Pancreas (tissue), 10 donors: ENCODE results near the gene LAMA1. TPM values are rescaled to one million over a fixed set of nuclear protein-coding genes. Genes with fewer than 3 reads are reported as not detected.

Source experiments
- ATAC-seq, 4 donors: fragments of 200-7000 bp; cut with Tn5 transposase; one replicate each; pipeline versions ENCODE4 v1.8.0 to v1.9.1; 2020; ENCODE audit warnings: mild to moderate bottlenecking in 4 of 4, moderate library complexity in 4 of 4
- DNase-seq, 6 donors: peaks; one replicate each; pipeline ENCODE4 v3.0.0-alpha.2; 2020
- FAIRE-seq: peaks from 2 replicates; lab custom pipeline; 2012; peaks lifted over from hg19 to GRCh38; lab: Jason Lieb, UNC
- H3K27ac ChIP-seq, 4 donors: fragments of 200-600 bp; sonication (generic); 1 replicate in 3 of 4; 2 replicates in 1 of 4; pipeline versions ENCODE4 v1.5.0 to v1.8.0; 2020
- H3K27me3 ChIP-seq, 4 donors: fragments of 200-600 bp; one replicate each; pipeline ENCODE4 v1.8.0; 2021
- H3K36me3 ChIP-seq, 3 donors: fragments of 200-600 bp; sonication (generic) in 1 of 3; one replicate each; pipeline versions ENCODE4 v1.5.0 to v1.8.0; 2020 to 2021
- H3K4me1 ChIP-seq, 3 donors: fragments of 200-600 bp; one replicate each; pipeline ENCODE4 v1.8.0; 2021
- H3K4me3 ChIP-seq, 4 donors: fragments of 200-600 bp; sonication (generic) in 2 of 4; one replicate each; pipeline versions ENCODE4 v1.5.0 to v1.8.0; 2020 to 2021
- H3K9me3 ChIP-seq, 4 donors: fragments of 200-600 bp; one replicate each; pipeline ENCODE4 v1.8.0; 2021
- WGBS, 2 donors: extraction: QIAGEN DNeasy Blood & Tissue Kit; methylation state at CpG; one replicate each; pipeline ENCODE4 v1.1.7; 2013; 5-methylcytosine and 5-hydroxymethylcytosine counted together
- intact Hi-C, 3 donors: fragments of 100-400 bp; cut with DNase I; formaldehyde crosslinking; loops; one replicate each; pipeline versions ENCODE4 v1.11.1 to v1.14.2; 2022
- polyA plus RNA-seq, 2 donors: library from polyadenylated mRNA; stranded (reverse); fragments of 200-250 nt; gene quantifications; one replicate each; pipeline ENCODE4 v1.2.3, GENCODE V29; 2013
- total RNA-seq, 6 donors: library from RNA; stranded (reverse); fragmentation: NEBNext Ultra II Directional in 4 of 6; extraction: Animal tissue kit (Norgen Biotek cat#: 25700) in 4 of 6; gene quantifications; one replicate each; pipeline versions ENCODE4 v1.2.1 to v1.2.4, GENCODE V29; 2021 to 2023
- TF ChIP-seq, protein P1 (sequence below), 4 donors: fragments of 200-600 bp; sonication (generic) in 3 of 4; IDR thresholded peaks; one replicate each; pipeline versions ENCODE4 v1.5.0 to v1.8.0; 2021; ENCODE audit warnings: antibody characterized with exemption in 4 of 4
- donor health status: healthy with polysubstance abuse.
- donor health status: DM: no; HTN: no; CAD: no; lungs with moderate emphysema.
- donor health status: DM: no; HTN: no; CAD: no.
- donor health status: control.
- donor health status: control.
- donor health status: Bipolar disorder and iron deficiency.
- donor health status: DM: yes; HTN: yes; CAD: no.
- donor health status: DM: no; HTN: no; CAD: no.
- donor health status: DM: no; HTN: no; CAD: no.
- donor health status: DM: yes; HTN: yes; CAD: no.

Gene LAMA1
- total and polyA plus RNA-seq, 8 donors, result 0.39 to 3.1 (median 1.0) TPM

GRCh38 chr18:6949800-6950586 lies 167.6 kb downstream of the LAMA1 start:
- DNase-seq (peak in 3 of 6 donors; percentile 57 to 78 (median 76)), ATAC-seq (peak; percentile 73 to 86 (median 80)), FAIRE-seq (peak; percentile 73)
- H3K4me1 ChIP-seq, result peaks cover 0 to 30% (median 15%) of the 10 kb centered on the region in 3 donors
- peak overlapping the region in 3 of 4 donors; percentile 19 to 79 (median 70) for H3K27ac ChIP-seq
- H3K36me3 ChIP-seq, result no peaks in the 10 kb centered on the region
- H3K27me3 ChIP-seq, result no peaks in the 10 kb centered on the region
- no peaks in the 10 kb centered on the region for H3K9me3 ChIP-seq
- intact Hi-C loops, result no loop called here
- no peak overlapping the region for H3K4me3 ChIP-seq
- 23 to 33% methylated on average over 11 of the region's 11 CpGs for WGBS, 2 donors
- TF ChIP-seq, protein P1, sequence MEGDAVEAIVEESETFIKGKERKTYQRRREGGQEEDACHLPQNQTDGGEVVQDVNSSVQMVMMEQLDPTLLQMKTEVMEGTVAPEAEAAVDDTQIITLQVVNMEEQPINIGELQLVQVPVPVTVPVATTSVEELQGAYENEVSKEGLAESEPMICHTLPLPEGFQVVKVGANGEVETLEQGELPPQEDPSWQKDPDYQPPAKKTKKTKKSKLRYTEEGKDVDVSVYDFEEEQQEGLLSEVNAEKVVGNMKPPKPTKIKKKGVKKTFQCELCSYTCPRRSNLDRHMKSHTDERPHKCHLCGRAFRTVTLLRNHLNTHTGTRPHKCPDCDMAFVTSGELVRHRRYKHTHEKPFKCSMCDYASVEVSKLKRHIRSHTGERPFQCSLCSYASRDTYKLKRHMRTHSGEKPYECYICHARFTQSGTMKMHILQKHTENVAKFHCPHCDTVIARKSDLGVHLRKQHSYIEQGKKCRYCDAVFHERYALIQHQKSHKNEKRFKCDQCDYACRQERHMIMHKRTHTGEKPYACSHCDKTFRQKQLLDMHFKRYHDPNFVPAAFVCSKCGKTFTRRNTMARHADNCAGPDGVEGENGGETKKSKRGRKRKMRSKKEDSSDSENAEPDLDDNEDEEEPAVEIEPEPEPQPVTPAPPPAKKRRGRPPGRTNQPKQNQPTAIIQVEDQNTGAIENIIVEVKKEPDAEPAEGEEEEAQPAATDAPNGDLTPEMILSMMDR (IDR thresholded peaks at IDR 0.05), result no peak

- Histone ChIP-seq H3K4me1 (peaks cover 6 to 28% (median 24%) of the 10 kb centered on the region in 3 donors), H3K27ac (peak overlapping the region in 2 of 4 donors; percentile 70 to 79), H3K9me3 (no peaks in the 10 kb centered on the region), H3K27me3 (no peaks in the 10 kb centered on the region), H3K36me3 (no peaks in the 10 kb centered on the region), H3K4me3 (no peak overlapping the region)
- intact Hi-C loops, result no loop called here
- TF ChIP-seq, protein P1 (IDR thresholded peaks at IDR 0.05), result no peak
- no peak for DNase-seq
- WGBS, 2 donors, result 63 to 88% methylated on average over 16 of the region's 16 CpGs
- FAIRE-seq, result no peak
- no peak for ATAC-seq
Measured at GRCh38 chr18:6948281-6949055, 169.1 kb downstream of the LAMA1 start.

DNA sequence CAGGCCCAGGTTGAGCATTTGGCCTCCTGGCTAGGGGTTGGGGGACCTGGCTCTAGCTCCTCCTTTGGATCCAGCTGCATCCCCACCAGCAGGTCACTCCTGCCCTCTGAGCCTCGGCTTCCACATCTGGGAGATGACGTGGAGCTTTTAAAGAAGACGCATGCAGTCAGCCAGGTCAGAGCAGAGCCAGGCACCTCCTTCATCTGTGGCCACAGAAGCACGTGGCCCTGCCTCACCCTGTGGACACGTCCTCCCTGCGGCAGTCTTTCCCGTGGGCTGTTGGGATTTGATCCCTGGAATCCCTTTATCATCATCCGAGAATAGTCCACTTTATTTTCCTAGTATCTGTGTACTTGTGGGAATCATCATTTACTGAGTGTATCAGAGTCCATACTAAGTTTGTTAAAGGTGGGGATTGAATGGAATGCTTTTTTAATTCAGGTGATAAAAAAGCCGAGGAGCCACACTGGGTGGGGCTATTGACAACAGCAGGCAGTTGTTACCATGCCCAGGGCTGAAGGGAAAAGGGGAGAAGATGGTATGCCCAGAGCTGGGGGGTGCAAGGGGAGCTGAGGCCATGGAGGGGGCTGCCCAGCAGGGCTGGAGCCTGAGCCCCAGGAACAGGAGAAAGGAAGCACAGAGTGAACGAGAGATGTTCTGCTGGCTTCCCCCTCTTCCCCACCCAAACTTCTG lies 170.1 kb downstream of the LAMA1 start:
- Histone ChIP-seq H3K9me3 (no peaks in the 10 kb centered on the region), H3K27ac (no peak overlapping the region), H3K36me3 (no peaks in the 10 kb centered on the region), H3K27me3 (no peaks in the 10 kb centered on the region), H3K4me1 (peaks cover 6 to 28% (median 24%) of the 10 kb centered on the region in 3 donors), H3K4me3 (no peak overlapping the region)
- TF ChIP-seq, protein P1 (IDR thresholded peaks at IDR 0.05), result no peak
- ATAC-seq (no peak), FAIRE-seq (peak; percentile 39), DNase-seq (no peak)
- intact Hi-C loops, result no loop called here
- WGBS, 2 donors, result 86 to 89% methylated on average over 10 of the region's 10 CpGs

DNA sequence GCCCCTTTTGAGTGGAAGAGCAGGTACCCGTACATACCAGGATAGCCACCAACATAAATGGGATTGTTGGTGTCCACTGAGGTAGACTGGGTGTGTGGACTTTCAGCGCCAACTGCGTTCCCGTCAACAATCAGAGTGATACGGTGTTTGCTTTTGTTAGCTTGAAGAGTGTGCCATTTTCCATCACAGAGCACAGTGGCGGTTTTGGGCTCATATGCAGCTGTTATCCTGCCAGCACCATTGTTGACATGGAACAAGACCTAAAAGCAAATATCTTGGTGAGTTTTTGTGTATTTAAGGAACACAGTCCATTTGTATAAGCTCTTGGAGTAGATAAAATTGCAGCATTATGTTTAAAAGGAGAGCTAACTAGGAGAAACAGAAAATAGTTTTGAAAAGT lies 174.5 kb downstream of the LAMA1 start:
- H3K27me3 ChIP-seq, result no peaks in the 10 kb centered on the region
- no peaks in the 10 kb centered on the region for H3K36me3 ChIP-seq
- DNase-seq (peak in 4 of 6 donors; percentile 61 to 83 (median 80)), FAIRE-seq (no peak), ATAC-seq (peak; percentile 88 to 92 (median 92))
- intact Hi-C loops, result no loop called here
- peak overlapping the region; percentile 30 to 80 (median 60) for H3K27ac ChIP-seq
- TF ChIP-seq, protein P1 (IDR thresholded peaks at IDR 0.05), result no peak
- peaks cover 5 to 12% (median 6%) of the 10 kb centered on the region in 3 donors for H3K4me1 ChIP-seq
- H3K4me3 ChIP-seq, result no peak overlapping the region
- WGBS, 2 donors, result 37 to 38% methylated on average over 6 of the region's 6 CpGs
- H3K9me3 ChIP-seq, result no peaks in the 10 kb centered on the region
